ENCODE measurements around the gene ETHE1. TPM values are rescaled to one million over a fixed set of nuclear protein-coding genes. Genes with fewer than 3 reads are reported as not detected.

Gene ETHE1
- total RNA-seq, 3 donors from 2014 or later: 235 to 713 (median 450) TPM

GRCh38 chr19:43478323-43478722 lies 48.7 kb downstream of the ETHE1 start:
- H3K4me1 ChIP-seq (ENCODE audit: low read depth): peaks cover 3% of the 10 kb centered on the region
- DNase-seq (no peak), ATAC-seq (no peak)
- TF ChIP-seq CTCF (IDR thresholded peaks at IDR 0.05): no peak
- intact Hi-C loops (cut with DNase I, micrococcal nuclease): no loop called here
- H3K36me3 ChIP-seq (ENCODE audit: low read depth): no peaks in the 10 kb centered on the region
- H3K9me3 ChIP-seq: no peaks in the 10 kb centered on the region
- H3K4me3 ChIP-seq: no peak overlapping the region

GRCh38 chr19:43476606-43477005 lies 50.4 kb downstream of the ETHE1 start:
- H3K36me3 ChIP-seq (ENCODE audit: low read depth): no peaks in the 10 kb centered on the region
- H3K4me1 ChIP-seq (ENCODE audit: low read depth): peaks cover 3% of the 10 kb centered on the region
- intact Hi-C loops (cut with DNase I, micrococcal nuclease): no loop called here
- H3K4me3 ChIP-seq: no peak overlapping the region
- no peak for ATAC-seq
- TF ChIP-seq CTCF (IDR thresholded peaks at IDR 0.05): no peak
- no peaks in the 10 kb centered on the region for H3K9me3 ChIP-seq
- no peak for DNase-seq

- no peaks in the 10 kb centered on the region for H3K36me3 ChIP-seq (ENCODE audit: low read depth)
- H3K4me1 ChIP-seq (ENCODE audit: low read depth): peaks cover 3% of the 10 kb centered on the region
- no peaks in the 10 kb centered on the region for H3K9me3 ChIP-seq
- peak; percentile 95 to 98 (median 96) for DNase-seq
- intact Hi-C loops (cut with DNase I, micrococcal nuclease): no loop called here
- ATAC-seq: peak; percentile 99
- TF ChIP-seq CTCF (IDR thresholded peaks at IDR 0.05): no peak
- no peak overlapping the region for H3K4me3 ChIP-seq
These were observed 51.9 kb downstream of the ETHE1 start for GRCh38 chr19:43474986-43475705.

GRCh38 chr19:43474487-43474886 lies 52.5 kb downstream of the ETHE1 start:
- no peak for TF ChIP-seq CTCF (IDR thresholded peaks at IDR 0.05)
- DNase-seq: no peak
- H3K4me1 ChIP-seq (ENCODE audit: low read depth): peaks cover 3% of the 10 kb centered on the region
- H3K36me3 ChIP-seq (ENCODE audit: low read depth): no peaks in the 10 kb centered on the region
- intact Hi-C loops (cut with DNase I, micrococcal nuclease): no loop called here
- H3K4me3 ChIP-seq: no peak overlapping the region
- H3K9me3 ChIP-seq: no peaks in the 10 kb centered on the region
- no peak for ATAC-seq

- Histone ChIP-seq H3K4me3 (no peak overlapping the region), H3K9me3 (no peaks in the 10 kb centered on the region), H3K36me3 (ENCODE audit: low read depth) (no peaks in the 10 kb centered on the region), H3K4me1 (ENCODE audit: low read depth) (peaks cover 3% of the 10 kb centered on the region)
- intact Hi-C loops (cut with DNase I, micrococcal nuclease): no loop called here
- no peak for DNase-seq
- no peak for TF ChIP-seq CTCF (IDR thresholded peaks at IDR 0.05)
- ATAC-seq: no peak
These were observed 55.9 kb downstream of the ETHE1 start for GRCh38 chr19:43471091-43471490.
